ENCODE measurements around the gene ASB13.

Gene ASB13

GRCh38 chr10:5685764-5686240, 19.4 kb upstream of the ASB13 start:
- Histone ChIP-seq H3K27ac (ENCODE audit: low read length) (peak overlapping the region; percentile 80), H3K36me3 (ENCODE audit: control insufficient read depth in 1 of 2, insufficient read depth in 2 of 2, low read length in 2 of 2) (no peaks in the 10 kb centered on the region), H3K27me3 (ENCODE audit: low read depth, low read length) (no peaks in the 10 kb centered on the region), H3K4me3 (ENCODE audit: low read depth in 1 of 2, low read length in 2 of 2) (peak overlapping the region; percentile 86 to 99), H3K9me3 (ENCODE audit: control insufficient read depth in 1 of 2, low read length in 2 of 2) (no peaks in the 10 kb centered on the region), H3K4me1 (ENCODE audit: control insufficient read depth in 1 of 2, insufficient read depth in 2 of 2, low read length in 2 of 2) (peaks cover 0 to 16% of the 10 kb centered on the region in 2 donors)

GRCh38 chr10:5684971-5685763, 18.8 kb upstream of the ASB13 start:
- peak overlapping the region; percentile 86 to 99 for H3K4me3 ChIP-seq (ENCODE audit: low read depth in 1 of 2, low read length in 2 of 2)
- no peaks in the 10 kb centered on the region for H3K36me3 ChIP-seq (ENCODE audit: control insufficient read depth in 1 of 2, insufficient read depth in 2 of 2, low read length in 2 of 2)
- H3K27ac ChIP-seq (ENCODE audit: low read length), result peak overlapping the region; percentile 80
- no peaks in the 10 kb centered on the region for H3K9me3 ChIP-seq (ENCODE audit: control insufficient read depth in 1 of 2, low read length in 2 of 2)
- peaks cover 0 to 16% of the 10 kb centered on the region in 2 donors for H3K4me1 ChIP-seq (ENCODE audit: control insufficient read depth in 1 of 2, insufficient read depth in 2 of 2, low read length in 2 of 2)
- no peaks in the 10 kb centered on the region for H3K27me3 ChIP-seq (ENCODE audit: low read depth, low read length)

- Histone ChIP-seq H3K4me3 (ENCODE audit: low read depth in 1 of 2, low read length in 2 of 2) (peak within 1 kb of the TSS; percentile 86 to 99), H3K36me3 (ENCODE audit: control insufficient read depth in 1 of 2, insufficient read depth in 2 of 2, low read length in 2 of 2) (no peaks in the 10 kb centered on the region), H3K9me3 (ENCODE audit: control insufficient read depth in 1 of 2, low read length in 2 of 2) (no peaks in the 10 kb centered on the region), H3K27me3 (ENCODE audit: low read depth, low read length) (no peaks in the 10 kb centered on the region), H3K27ac (ENCODE audit: low read length) (peak within 1 kb of the TSS; percentile 80), H3K4me1 (ENCODE audit: control insufficient read depth in 1 of 2, insufficient read depth in 2 of 2, low read length in 2 of 2) (peaks cover 0 to 16% of the 10 kb centered on the region in 2 donors)
Observed at GRCh38 chr10:5684318-5684970, 18.0 kb upstream of the ASB13 start, which contains the start of gene TASOR2. TSS of gene TASOR2 (plus strand) at chr10:5684838. CDS start at chr10:5720643, 35,805 bp downstream.

- Histone ChIP-seq H3K27ac (ENCODE audit: low read length) (no peak overlapping the region), H3K4me3 (ENCODE audit: low read depth in 1 of 2, low read length in 2 of 2) (no peak overlapping the region), H3K9me3 (ENCODE audit: control insufficient read depth in 1 of 2, low read length in 2 of 2) (no peaks in the 10 kb centered on the region), H3K27me3 (ENCODE audit: low read depth, low read length) (no peaks in the 10 kb centered on the region), H3K4me1 (ENCODE audit: control insufficient read depth in 1 of 2, insufficient read depth in 2 of 2, low read length in 2 of 2) (peaks cover 0 to 16% of the 10 kb centered on the region in 2 donors), H3K36me3 (ENCODE audit: control insufficient read depth in 1 of 2, insufficient read depth in 2 of 2, low read length in 2 of 2) (no peaks in the 10 kb centered on the region)
Observed at GRCh38 chr10:5683065-5683464, 16.7 kb upstream of the ASB13 start.

GRCh38 chr10:5681930-5682329, 15.5 kb upstream of the ASB13 start:
- Histone ChIP-seq H3K27ac (ENCODE audit: low read length) (no peak overlapping the region), H3K27me3 (ENCODE audit: low read depth, low read length) (no peaks in the 10 kb centered on the region), H3K4me3 (ENCODE audit: low read depth in 1 of 2, low read length in 2 of 2) (no peak overlapping the region), H3K36me3 (ENCODE audit: control insufficient read depth in 1 of 2, insufficient read depth in 2 of 2, low read length in 2 of 2) (no peaks in the 10 kb centered on the region), H3K9me3 (ENCODE audit: control insufficient read depth in 1 of 2, low read length in 2 of 2) (no peaks in the 10 kb centered on the region), H3K4me1 (ENCODE audit: control insufficient read depth in 1 of 2, insufficient read depth in 2 of 2, low read length in 2 of 2) (peaks cover 0 to 16% of the 10 kb centered on the region in 2 donors)

- no peak overlapping the region for H3K27ac ChIP-seq (ENCODE audit: low read length)
- no peak overlapping the region for H3K4me3 ChIP-seq (ENCODE audit: low read depth in 1 of 2, low read length in 2 of 2)
- H3K27me3 ChIP-seq (ENCODE audit: low read depth, low read length), result no peaks in the 10 kb centered on the region
- peaks cover 0 to 2% of the 10 kb centered on the region in 2 donors for H3K9me3 ChIP-seq (ENCODE audit: control insufficient read depth in 1 of 2, low read length in 2 of 2)
- no peaks in the 10 kb centered on the region for H3K36me3 ChIP-seq (ENCODE audit: control insufficient read depth in 1 of 2, insufficient read depth in 2 of 2, low read length in 2 of 2)
- H3K4me1 ChIP-seq (ENCODE audit: control insufficient read depth in 1 of 2, insufficient read depth in 2 of 2, low read length in 2 of 2), result peaks cover 0 to 5% of the 10 kb centered on the region in 2 donors
Observed at GRCh38 chr10:5679606-5680005, 13.2 kb upstream of the ASB13 start.

GRCh38 chr10:5679037-5679435, 12.6 kb upstream of the ASB13 start:
- H3K9me3 ChIP-seq (ENCODE audit: control insufficient read depth in 1 of 2, low read length in 2 of 2), result peaks cover 3 to 5% of the 10 kb centered on the region in 2 donors
- H3K4me3 ChIP-seq (ENCODE audit: low read depth in 1 of 2, low read length in 2 of 2), result no peak overlapping the region
- peaks cover 0 to 3% of the 10 kb centered on the region in 2 donors for H3K4me1 ChIP-seq (ENCODE audit: control insufficient read depth in 1 of 2, insufficient read depth in 2 of 2, low read length in 2 of 2)
- no peak overlapping the region for H3K27ac ChIP-seq (ENCODE audit: low read length)
- H3K27me3 ChIP-seq (ENCODE audit: low read depth, low read length), result no peaks in the 10 kb centered on the region
- H3K36me3 ChIP-seq (ENCODE audit: control insufficient read depth in 1 of 2, insufficient read depth in 2 of 2, low read length in 2 of 2), result no peaks in the 10 kb centered on the region

GRCh38 chr10:5678397-5679036, 12.1 kb upstream of the ASB13 start:
- Histone ChIP-seq H3K4me3 (ENCODE audit: low read depth in 1 of 2, low read length in 2 of 2) (no peak overlapping the region), H3K36me3 (ENCODE audit: control insufficient read depth in 1 of 2, insufficient read depth in 2 of 2, low read length in 2 of 2) (no peaks in the 10 kb centered on the region), H3K27me3 (ENCODE audit: low read depth, low read length) (no peaks in the 10 kb centered on the region), H3K27ac (ENCODE audit: low read length) (no peak overlapping the region), H3K9me3 (ENCODE audit: control insufficient read depth in 1 of 2, low read length in 2 of 2) (peaks cover 4 to 5% of the 10 kb centered on the region in 2 donors), H3K4me1 (ENCODE audit: control insufficient read depth in 1 of 2, insufficient read depth in 2 of 2, low read length in 2 of 2) (no peaks in the 10 kb centered on the region)

GRCh38 chr10:5670662-5671375, 4.4 kb upstream of the ASB13 start:
- Histone ChIP-seq H3K4me1 (ENCODE audit: control insufficient read depth in 1 of 2, insufficient read depth in 2 of 2, low read length in 2 of 2) (peaks cover 6 to 9% of the 10 kb centered on the region in 2 donors), H3K36me3 (ENCODE audit: control insufficient read depth in 1 of 2, insufficient read depth in 2 of 2, low read length in 2 of 2) (no peaks in the 10 kb centered on the region), H3K9me3 (ENCODE audit: control insufficient read depth in 1 of 2, low read length in 2 of 2) (peaks cover 4 to 5% of the 10 kb centered on the region in 2 donors), H3K27me3 (ENCODE audit: low read depth, low read length) (no peaks in the 10 kb centered on the region), H3K4me3 (ENCODE audit: low read depth in 1 of 2, low read length in 2 of 2) (no peak overlapping the region), H3K27ac (ENCODE audit: low read length) (no peak overlapping the region)

GRCh38 chr10:5669604-5670003, 3.2 kb upstream of the ASB13 start:
- Histone ChIP-seq H3K27me3 (ENCODE audit: low read depth, low read length) (no peaks in the 10 kb centered on the region), H3K9me3 (ENCODE audit: control insufficient read depth in 1 of 2, low read length in 2 of 2) (peaks cover 3 to 4% of the 10 kb centered on the region in 2 donors)

More at GRCh38 chr10:5669604-5670003, 3.2 kb upstream of the ASB13 start:
- no peak overlapping the region for H3K4me3 ChIP-seq (ENCODE audit: low read depth in 1 of 2, low read length in 2 of 2)
- H3K27ac ChIP-seq (ENCODE audit: low read length), result no peak overlapping the region
- H3K4me1 ChIP-seq (ENCODE audit: control insufficient read depth in 1 of 2, insufficient read depth in 2 of 2, low read length in 2 of 2), result peaks cover 10 to 17% of the 10 kb centered on the region in 2 donors
- no peaks in the 10 kb centered on the region for H3K36me3 ChIP-seq (ENCODE audit: control insufficient read depth in 1 of 2, insufficient read depth in 2 of 2, low read length in 2 of 2)

Measured in muscle layer of duodenum (tissue), 2 donors.